GM12878 (cell line): ENCODE data around the gene TOP2A. TPM values are rescaled to one million over a fixed set of nuclear protein-coding genes. Genes with fewer than 3 reads are reported as not detected.

Experiments
- ATF2 ChIP-seq: IDR thresholded peaks from 2 replicates; pipeline ENCODE4 v1.6.1; 2012; ENCODE audit warnings: low read length, inconsistent platforms
- BMI1 ChIP-seq: fragments of 450-650 bp; IDR thresholded peaks from 2 replicates; pipeline ENCODE4 v1.6.1; 2016; ENCODE audit warnings: mild to moderate bottlenecking, moderate library complexity, borderline replicate concordance
- CBX5 ChIP-seq: sonication (generic); IDR thresholded peaks from 2 replicates; pipeline ENCODE4 v1.6.1; 2016; ENCODE audit warnings: low read depth, moderate library complexity, mild to moderate bottlenecking, inconsistent platforms
- CTCF ChIP-seq, 3 experiments: IDR thresholded peaks in 2 of 3; conservative IDR thresholded peaks in 1 of 3; 2 replicates each; pipeline ENCODE4 v1.5.1; 2011; ENCODE audit warnings: low read depth in 3 of 3, low read length in 3 of 3, mild to moderate bottlenecking in 3 of 3, control low read depth in 2 of 3, moderate library complexity in 2 of 3, inconsistent platforms in 1 of 3, mixed read lengths in 1 of 3; ENCODE audit not compliant: control insufficient read depth in 2 of 3, insufficient read depth in 1 of 3; ENCODE audit errors: extremely low read depth in 1 of 3
- E4F1 ChIP-seq: fragments of 450-650 bp; IDR thresholded peaks from 2 replicates; pipeline ENCODE4 v1.6.1; 2018; ENCODE audit warnings: borderline replicate concordance, mild to moderate bottlenecking; ENCODE audit not compliant: partially characterized antibody
- ELK1 ChIP-seq: IDR thresholded peaks from 2 replicates; pipeline ENCODE4 v1.6.1; 2012; ENCODE audit warnings: low read depth, low read length, improper control_type of control experiment
- RAD51 ChIP-seq: fragments of 450-650 bp; IDR thresholded peaks from 2 replicates; pipeline ENCODE4 v1.6.1; 2016; ENCODE audit warnings: moderate library complexity, mild to moderate bottlenecking, inconsistent platforms
- ZBTB40 ChIP-seq: fragments of 450-650 bp; IDR thresholded peaks from 2 replicates; pipeline ENCODE4 v1.6.1; 2016; ENCODE audit warnings: mild to moderate bottlenecking, moderate library complexity, borderline replicate concordance
- ZNF217 ChIP-seq: fragments of 450-650 bp; IDR thresholded peaks from 2 replicates; pipeline ENCODE4 v1.6.1; 2017; ENCODE audit warnings: antibody characterized with exemption, mild to moderate bottlenecking
- ZNF592 ChIP-seq: fragments of 450-650 bp; IDR thresholded peaks from 2 replicates; pipeline ENCODE4 v1.6.1; 2017; ENCODE audit warnings: mild to moderate bottlenecking, moderate library complexity
- polyA plus RNA-seq, 11 experiments: library from polyadenylated mRNA; depleted of rRNA in 4 of 11; unstranded in 6 of 11; stranded (reverse) in 5 of 11; fragments of >200 nt; fragmentation: Nextera tagmentation in 4 of 11; fragmentation: Illumina TruSeq in 1 of 11; extraction: Ambion mirVana in 4 of 11; extraction: Trizol in 1 of 11; gene quantifications; 1 replicate in 1 of 11; 2 replicates in 10 of 11; pipeline versions ENCODE4 v1.2.1 to v1.2.3, GENCODE V29; 2011 to 2016; ENCODE audit warnings: inconsistent platforms in 2 of 11, missing spikeins in 2 of 11, low read depth in 1 of 11
- total RNA-seq, 4 experiments: library from RNA; depleted of rRNA in 3 of 4; stranded (reverse); fragments of >200 nt in 3 of 4; fragmentation: Illumina TruSeq in 1 of 4; extraction: Trizol in 1 of 4; gene quantifications; 2 replicates each; pipeline versions ENCODE4 v1.2.1 to v1.2.3, GENCODE V29; 2013 to 2021

Gene TOP2A
- total and polyA plus RNA-seq, 10 of the 15 experiments (the other 5 are each of a cell fraction or from before 2014, with no cell fraction given), result 117 to 275 (median 232) TPM

- peak; percentile 35; the same call in 1 of the 2 replicates for TF ChIP-seq ZBTB40
- peak in 2 of 3 experiments; percentile 17 to 35; a peak in 4 of 6 replicates for TF ChIP-seq CTCF (IDR thresholded peaks at IDR 0.05 in 2 of 3, conservative IDR thresholded peaks at IDR 0.05 in 1 of 3; ENCODE audit: control insufficient read depth in 2 of 3, extremely low read depth in 1 of 3, insufficient read depth in 1 of 3, low read depth in 3 of 3, low read length in 3 of 3)
- TF ChIP-seq RAD51, result no peak
- TF ChIP-seq ZNF217, result no peak
- TF ChIP-seq E4F1, result no peak
- no peak for TF ChIP-seq ZNF592
- no peak for TF ChIP-seq BMI1
- no peak for TF ChIP-seq ATF2
- TF ChIP-seq ELK1, result peak; percentile 23; the same call in 1 of the 2 replicates
- no peak for TF ChIP-seq CBX5
These were observed 76.6 kb downstream of the TOP2A start (continued) for GRCh38 chr17:40340880-40341807.
